ENCODE data around the gene PAPPA. TPM values are rescaled to one million over a fixed set of nuclear protein-coding genes. Genes with fewer than 3 reads are reported as not detected.
A peak's percentile ranks its signal among the peaks of the same experiment; 100 is the strongest.

PAPPA gene
- total and polyA plus RNA-seq, 9 of the 15 experiments (the other 6 are each of a cell fraction or from before 2014, with no cell fraction given), result 0.06 to 0.18 (median 0.11) TPM

DNA sequence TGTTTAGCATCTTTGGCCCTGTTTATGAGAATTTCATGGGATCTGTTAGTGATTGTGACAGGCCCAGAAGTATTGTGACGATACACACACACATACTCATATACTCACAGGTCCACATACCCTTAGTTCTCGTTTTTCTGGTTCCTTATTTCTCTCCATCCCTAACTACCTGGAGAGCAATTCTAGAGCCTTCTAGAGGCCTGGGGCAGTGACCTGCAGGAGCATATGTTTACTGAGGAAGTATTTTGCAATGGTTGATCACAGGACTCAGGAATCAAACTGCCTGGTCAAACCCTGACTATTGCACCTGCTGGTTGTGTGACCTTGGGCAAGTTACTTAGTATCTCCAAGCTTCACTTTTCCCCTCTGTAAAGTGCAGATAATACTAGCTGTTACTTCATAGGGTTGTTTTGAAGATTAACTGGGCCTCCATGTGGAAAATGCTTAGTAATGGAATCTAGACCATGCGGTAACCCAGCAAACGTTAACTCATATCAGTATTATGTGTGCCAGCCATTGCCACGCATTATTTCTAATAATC lies 8.7 kb downstream of the PAPPA start:
- ATAC-seq (no peak), FAIRE-seq (no peak), DNase-seq (ENCODE audit: extremely low read depth in 1 of 4, low spot score in 3 of 4) (no peak)
- Histone ChIP-seq H3K27ac (ENCODE audit: extremely low read depth, low read depth, low read length) (no peak overlapping the region), H2AFZ (ENCODE audit: low read depth, low read length) (no peak overlapping the region), H4K20me1 (replicated peaks; ENCODE audit: control insufficient read depth, insufficient read depth, low read length) (no peaks in the 10 kb centered on the region), H3K4me2 (ENCODE audit: insufficient read depth, low read length) (no peak overlapping the region), H3K4me3 (no peak overlapping the region), H3K9me3 (replicated peaks; ENCODE audit: control insufficient read depth, insufficient read depth, low read depth, low read length) (no peaks in the 10 kb centered on the region), H3K79me2 (ENCODE audit: control insufficient read depth, insufficient read depth, low read length) (no peaks in the 10 kb centered on the region), H3K4me1 (replicated peaks in 1 of 2; ENCODE audit: control insufficient read depth in 2 of 2, insufficient read depth in 2 of 2, low read length in 2 of 2) (no peaks in the 10 kb centered on the region; a peak in 1 of 5 replicates), H3K9ac (ENCODE audit: insufficient read depth in 1 of 2, low read depth in 2 of 2, low read length in 2 of 2) (no peak overlapping the region), H3K36me3 (ENCODE audit: control insufficient read depth, insufficient read depth, low read length) (no peaks in the 10 kb centered on the region), H3K9me1 (ENCODE audit: control insufficient read depth, insufficient read depth, low read length) (no peaks in the 10 kb centered on the region), H3K27me3 (ENCODE audit: control insufficient read depth in 2 of 2, insufficient read depth in 2 of 2, low read length in 2 of 2) (peaks cover 0 to 13% of the 10 kb centered on the region in 2 experiments; a peak in 1 of 5 replicates)
- BruUV-seq (replicated peaks), result no TSS peak
- intact Hi-C loops (cut with micrococcal nuclease), result loop anchor here (10.0 kb wide), 1 partner anchor 202 kb away; no protein-coding TSS in a partner anchor
- ChIA-PET POLR2A (interaction anchor here (0.6 to 1.2 kb wide), 2 partner anchors 10 to 294 kb away, joined by 3 read pairs; no protein-coding TSS in a partner anchor), CTCF (ENCODE audit: low intra/inter-chr PET ratio) (interaction anchor here (0.7 kb wide), 1 partner anchor 207 kb away, joined by 3 read pairs; no protein-coding TSS in a partner anchor)
- in situ Hi-C loops (cut with MboI), result no loop called here
- 7% methylated on average over 5 of the region's 5 CpGs for WGBS (ENCODE audit: insufficient coverage, low coverage, missing lambda C conversion rate)
- TF ChIP-seq, protein P1, sequence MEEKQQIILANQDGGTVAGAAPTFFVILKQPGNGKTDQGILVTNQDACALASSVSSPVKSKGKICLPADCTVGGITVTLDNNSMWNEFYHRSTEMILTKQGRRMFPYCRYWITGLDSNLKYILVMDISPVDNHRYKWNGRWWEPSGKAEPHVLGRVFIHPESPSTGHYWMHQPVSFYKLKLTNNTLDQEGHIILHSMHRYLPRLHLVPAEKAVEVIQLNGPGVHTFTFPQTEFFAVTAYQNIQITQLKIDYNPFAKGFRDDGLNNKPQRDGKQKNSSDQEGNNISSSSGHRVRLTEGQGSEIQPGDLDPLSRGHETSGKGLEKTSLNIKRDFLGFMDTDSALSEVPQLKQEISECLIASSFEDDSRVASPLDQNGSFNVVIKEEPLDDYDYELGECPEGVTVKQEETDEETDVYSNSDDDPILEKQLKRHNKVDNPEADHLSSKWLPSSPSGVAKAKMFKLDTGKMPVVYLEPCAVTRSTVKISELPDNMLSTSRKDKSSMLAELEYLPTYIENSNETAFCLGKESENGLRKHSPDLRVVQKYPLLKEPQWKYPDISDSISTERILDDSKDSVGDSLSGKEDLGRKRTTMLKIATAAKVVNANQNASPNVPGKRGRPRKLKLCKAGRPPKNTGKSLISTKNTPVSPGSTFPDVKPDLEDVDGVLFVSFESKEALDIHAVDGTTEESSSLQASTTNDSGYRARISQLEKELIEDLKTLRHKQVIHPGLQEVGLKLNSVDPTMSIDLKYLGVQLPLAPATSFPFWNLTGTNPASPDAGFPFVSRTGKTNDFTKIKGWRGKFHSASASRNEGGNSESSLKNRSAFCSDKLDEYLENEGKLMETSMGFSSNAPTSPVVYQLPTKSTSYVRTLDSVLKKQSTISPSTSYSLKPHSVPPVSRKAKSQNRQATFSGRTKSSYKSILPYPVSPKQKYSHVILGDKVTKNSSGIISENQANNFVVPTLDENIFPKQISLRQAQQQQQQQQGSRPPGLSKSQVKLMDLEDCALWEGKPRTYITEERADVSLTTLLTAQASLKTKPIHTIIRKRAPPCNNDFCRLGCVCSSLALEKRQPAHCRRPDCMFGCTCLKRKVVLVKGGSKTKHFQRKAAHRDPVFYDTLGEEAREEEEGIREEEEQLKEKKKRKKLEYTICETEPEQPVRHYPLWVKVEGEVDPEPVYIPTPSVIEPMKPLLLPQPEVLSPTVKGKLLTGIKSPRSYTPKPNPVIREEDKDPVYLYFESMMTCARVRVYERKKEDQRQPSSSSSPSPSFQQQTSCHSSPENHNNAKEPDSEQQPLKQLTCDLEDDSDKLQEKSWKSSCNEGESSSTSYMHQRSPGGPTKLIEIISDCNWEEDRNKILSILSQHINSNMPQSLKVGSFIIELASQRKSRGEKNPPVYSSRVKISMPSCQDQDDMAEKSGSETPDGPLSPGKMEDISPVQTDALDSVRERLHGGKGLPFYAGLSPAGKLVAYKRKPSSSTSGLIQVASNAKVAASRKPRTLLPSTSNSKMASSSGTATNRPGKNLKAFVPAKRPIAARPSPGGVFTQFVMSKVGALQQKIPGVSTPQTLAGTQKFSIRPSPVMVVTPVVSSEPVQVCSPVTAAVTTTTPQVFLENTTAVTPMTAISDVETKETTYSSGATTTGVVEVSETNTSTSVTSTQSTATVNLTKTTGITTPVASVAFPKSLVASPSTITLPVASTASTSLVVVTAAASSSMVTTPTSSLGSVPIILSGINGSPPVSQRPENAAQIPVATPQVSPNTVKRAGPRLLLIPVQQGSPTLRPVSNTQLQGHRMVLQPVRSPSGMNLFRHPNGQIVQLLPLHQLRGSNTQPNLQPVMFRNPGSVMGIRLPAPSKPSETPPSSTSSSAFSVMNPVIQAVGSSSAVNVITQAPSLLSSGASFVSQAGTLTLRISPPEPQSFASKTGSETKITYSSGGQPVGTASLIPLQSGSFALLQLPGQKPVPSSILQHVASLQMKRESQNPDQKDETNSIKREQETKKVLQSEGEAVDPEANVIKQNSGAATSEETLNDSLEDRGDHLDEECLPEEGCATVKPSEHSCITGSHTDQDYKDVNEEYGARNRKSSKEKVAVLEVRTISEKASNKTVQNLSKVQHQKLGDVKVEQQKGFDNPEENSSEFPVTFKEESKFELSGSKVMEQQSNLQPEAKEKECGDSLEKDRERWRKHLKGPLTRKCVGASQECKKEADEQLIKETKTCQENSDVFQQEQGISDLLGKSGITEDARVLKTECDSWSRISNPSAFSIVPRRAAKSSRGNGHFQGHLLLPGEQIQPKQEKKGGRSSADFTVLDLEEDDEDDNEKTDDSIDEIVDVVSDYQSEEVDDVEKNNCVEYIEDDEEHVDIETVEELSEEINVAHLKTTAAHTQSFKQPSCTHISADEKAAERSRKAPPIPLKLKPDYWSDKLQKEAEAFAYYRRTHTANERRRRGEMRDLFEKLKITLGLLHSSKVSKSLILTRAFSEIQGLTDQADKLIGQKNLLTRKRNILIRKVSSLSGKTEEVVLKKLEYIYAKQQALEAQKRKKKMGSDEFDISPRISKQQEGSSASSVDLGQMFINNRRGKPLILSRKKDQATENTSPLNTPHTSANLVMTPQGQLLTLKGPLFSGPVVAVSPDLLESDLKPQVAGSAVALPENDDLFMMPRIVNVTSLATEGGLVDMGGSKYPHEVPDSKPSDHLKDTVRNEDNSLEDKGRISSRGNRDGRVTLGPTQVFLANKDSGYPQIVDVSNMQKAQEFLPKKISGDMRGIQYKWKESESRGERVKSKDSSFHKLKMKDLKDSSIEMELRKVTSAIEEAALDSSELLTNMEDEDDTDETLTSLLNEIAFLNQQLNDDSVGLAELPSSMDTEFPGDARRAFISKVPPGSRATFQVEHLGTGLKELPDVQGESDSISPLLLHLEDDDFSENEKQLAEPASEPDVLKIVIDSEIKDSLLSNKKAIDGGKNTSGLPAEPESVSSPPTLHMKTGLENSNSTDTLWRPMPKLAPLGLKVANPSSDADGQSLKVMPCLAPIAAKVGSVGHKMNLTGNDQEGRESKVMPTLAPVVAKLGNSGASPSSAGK (IDR thresholded peaks at IDR 0.05), result 0 out of 2 replicates have a peak, but pooled peaks have one; percentile 27
- no peak for TF ChIP-seq MYC (IDR thresholded peaks at IDR 0.05; ENCODE audit: low read depth, low read length)
- TF ChIP-seq MYC (CRISPR knock-in tag; IDR thresholded peaks at IDR 0.05; ENCODE audit: borderline replicate concordance, low read depth), result no peak
- TF ChIP-seq, protein P2, sequence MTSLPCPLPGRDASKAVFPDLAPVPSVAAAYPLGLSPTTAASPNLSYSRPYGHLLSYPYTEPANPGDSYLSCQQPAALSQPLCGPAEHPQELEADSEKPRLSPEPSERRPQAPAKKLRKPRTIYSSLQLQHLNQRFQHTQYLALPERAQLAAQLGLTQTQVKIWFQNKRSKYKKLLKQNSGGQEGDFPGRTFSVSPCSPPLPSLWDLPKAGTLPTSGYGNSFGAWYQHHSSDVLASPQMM (CRISPR knock-in tag; IDR thresholded peaks at IDR 0.05), result no peak
- peak; percentile 82; the same call in 1 of the 2 replicates for TF ChIP-seq C11orf30 (IDR thresholded peaks at IDR 0.05; ENCODE audit: low read depth)
- peak; percentile 87 for TF ChIP-seq MAFG (tag; conservative IDR thresholded peaks at IDR 0.05)
- no peak for TF ChIP-seq CEBPG (CRISPR knock-in tag; IDR thresholded peaks at IDR 0.05)
- TF ChIP-seq CEBPG (tag; conservative IDR thresholded peaks at IDR 0.05 in 1 of 2, IDR thresholded peaks at IDR 0.05 in 1 of 2), result peak in 1 of 2 experiments; percentile 18; a peak in 1 of 4 replicates
- peak; percentile 32 for TF ChIP-seq EP300 (IDR thresholded peaks at IDR 0.05; ENCODE audit: low read length)
- peak; percentile 71 for TF ChIP-seq CEBPB (tag; IDR thresholded peaks at IDR 0.05)
